Esophagus squamous epithelium (tissue), 4 donors: Measurements from ENCODE around the gene DGKB.

Experiments used
- CTCF ChIP-seq, 6 experiments: fragments of 450-650 bp in 4 of 6; fragments of 200-600 bp in 2 of 6; sonication (generic) in 2 of 6; IDR thresholded peaks; one replicate each; pipeline ENCODE4 v1.5.1; 2016 to 2019; ENCODE audit warnings: antibody characterized with exemption in 6 of 6, mild to moderate bottlenecking in 4 of 6, moderate library complexity in 4 of 6
- POLR2A ChIP-seq, 4 donors: fragments of 450-650 bp; IDR thresholded peaks; one replicate each; pipeline ENCODE4 v1.6.1; 2017; ENCODE audit warnings: antibody characterized with exemption in 4 of 4, mild to moderate bottlenecking in 4 of 4, moderate library complexity in 3 of 4

GRCh38 chr7:14673202-14673601 is 229.3 kb downstream of the DGKB start:
- TF ChIP-seq POLR2A (IDR thresholded peaks at IDR 0.05) (no peak), CTCF (IDR thresholded peaks at IDR 0.05) (no peak)
